Adrenal gland (tissue), 12 donors: Measurements from ENCODE around the gene ABCG2. TPM values are rescaled to one million over a fixed set of nuclear protein-coding genes. Genes with fewer than 3 reads are reported as not detected.

Experiments used
- DNase-seq, 7 donors: peaks; one replicate each; pipeline ENCODE4 v3.0.0-alpha.2; 2019 to 2020
- H3K27ac ChIP-seq, 5 donors: fragments of 200-600 bp; sonication (generic) in 4 of 5; 1 replicate in 3 of 5; 2 replicates in 2 of 5; pipeline versions ENCODE4 v1.5.1 to v1.8.0; 2016 to 2020; ENCODE audit warnings: mild to moderate bottlenecking in 1 of 5
- H3K27me3 ChIP-seq: fragments of 200-600 bp; 2 replicates; pipeline ENCODE4 v1.8.0; 2021
- H3K36me3 ChIP-seq, 2 donors: fragments of 200-600 bp; replicated peaks in 1 of 2; 1 replicate in 1 of 2; 2 replicates in 1 of 2; pipeline versions ENCODE4 v1.5.1 to v1.8.0; 2018 to 2022
- H3K4me1 ChIP-seq, 2 donors: fragments of 200-600 bp; replicated peaks in 1 of 2; 1 replicate in 1 of 2; 2 replicates in 1 of 2; pipeline versions ENCODE4 v1.5.1 to v1.8.0; 2018 to 2021
- H3K4me3 ChIP-seq, 4 donors: fragments of 200-600 bp; sonication (generic) in 3 of 4; one replicate each; pipeline ENCODE4 v1.5.1; 2016 to 2018
- H3K9me3 ChIP-seq, 3 donors: fragments of 200-600 bp; sonication (generic) in 1 of 3; replicated peaks in 1 of 3; 1 replicate in 2 of 3; 2 replicates in 1 of 3; pipeline versions ENCODE4 v1.5.1 to v1.8.0; 2016 to 2021
- CTCF ChIP-seq, 6 experiments: fragments of 450-650 bp in 4 of 6; fragments of 200-600 bp in 2 of 6; sonication (generic) in 1 of 6; IDR thresholded peaks; 1 replicate in 5 of 6; 2 replicates in 1 of 6; pipeline versions ENCODE4 v1.5.1 to v1.8.0; 2016 to 2021; ENCODE audit warnings: antibody characterized with exemption in 6 of 6, mild to moderate bottlenecking in 2 of 6, moderate library complexity in 1 of 6
- POLR2A ChIP-seq, 2 donors: fragments of 450-650 bp; IDR thresholded peaks; one replicate each; pipeline ENCODE4 v1.6.1; 2017; ENCODE audit warnings: antibody characterized with exemption in 2 of 2, mild to moderate bottlenecking in 2 of 2, moderate library complexity in 1 of 2
- WGBS, 4 donors: extraction: QIAGEN DNeasy Blood & Tissue Kit in 2 of 4; methylation state at CpG; one replicate each; pipeline versions ENCODE4 v1.1.5 to v1.1.7; 2013 to 2017; 5-methylcytosine and 5-hydroxymethylcytosine counted together
- intact Hi-C, 2 donors: fragments of 100-400 bp; cut with DNase I; formaldehyde crosslinking; loops; one replicate each; pipeline versions ENCODE4 v1.14.1 to v1.15.0; 2022 to 2023
- polyA plus RNA-seq, 3 donors: library from polyadenylated mRNA; stranded (reverse); fragments of 200-250 nt in 2 of 3; fragments of 350-450 nt in 1 of 3; fragmentation: Illumina TruSeq in 1 of 3; extraction: RNeasy Lipid Tissue Mini Kit (QIAGEN cat#74804) in 1 of 3; gene quantifications; one replicate each; pipeline ENCODE4 v1.2.3, GENCODE V29; 2013 to 2014
- total RNA-seq, 9 donors: library from RNA; depleted of rRNA in 4 of 9; stranded (reverse); fragments of >200 nt in 4 of 9; fragments of 120-200 nt in 1 of 9; fragmentation: NEBNext Ultra II Directional in 1 of 9; extraction: Animal tissue kit (Norgen Biotek cat#: 25700) in 1 of 9; gene quantifications; one replicate each; pipeline versions ENCODE4 v1.1.0 to v1.2.4, GENCODE V29; 2013 to 2023
- donor health status: healthy with polysubstance abuse.
- donor health status: Bipolar disorder and iron deficiency.
- donor health status: DM: yes; HTN: yes; CAD: no.
- donor health status: DM: no; HTN: no; CAD: no.
- donor health status: DM: no; HTN: no; CAD: no.
- donor health status: DM: yes; HTN: yes; CAD: no.

The ABCG2 gene
- total and polyA plus RNA-seq, 12 donors: 2.0 to 22.0 (median 6.4) TPM

DNA sequence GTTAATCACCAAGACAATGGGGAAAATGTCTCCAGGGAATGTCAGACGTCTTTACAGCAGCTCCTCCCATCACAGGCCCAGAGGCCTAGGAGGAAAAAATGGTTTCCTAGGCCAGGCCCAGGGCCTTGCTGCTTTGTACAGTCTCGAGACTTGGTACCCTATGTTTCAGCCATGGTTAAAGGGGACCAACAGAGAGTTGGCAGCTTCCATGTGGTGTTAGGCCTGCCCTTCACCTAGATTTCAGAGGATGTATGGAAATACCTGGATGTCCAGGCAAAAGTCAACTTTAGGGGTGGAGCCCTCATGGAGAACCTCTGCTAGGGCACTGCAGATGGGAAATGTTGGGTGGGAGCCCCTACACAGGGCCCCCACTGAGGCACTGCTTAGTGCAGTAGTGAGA lies 38.5 kb downstream of the ABCG2 start:
- WGBS, 4 donors: 61 to 79% (median 77%) methylated on average over 2 of the region's 2 CpGs
- Histone ChIP-seq H3K27ac (no peak overlapping the region), H3K36me3 (no peaks in the 10 kb centered on the region), H3K4me3 (no peak overlapping the region), H3K27me3 (no peaks in the 10 kb centered on the region), H3K4me1 (no peaks in the 10 kb centered on the region), H3K9me3 (peaks cover 0 to 6% (median 0%) of the 10 kb centered on the region in 3 donors)
- TF ChIP-seq POLR2A (IDR thresholded peaks at IDR 0.05) (no peak), CTCF (IDR thresholded peaks at IDR 0.05) (no peak)
- no peak for DNase-seq
- intact Hi-C loops: no loop called here

- intact Hi-C loops: no loop called here
- Histone ChIP-seq H3K27me3 (no peaks in the 10 kb centered on the region), H3K4me3 (no peak overlapping the region), H3K27ac (no peak overlapping the region), H3K9me3 (peaks cover 0 to 6% (median 0%) of the 10 kb centered on the region in 3 donors), H3K4me1 (no peaks in the 10 kb centered on the region), H3K36me3 (no peaks in the 10 kb centered on the region)
- 86 to 93% (median 90%) methylated on average over 5 of the region's 5 CpGs for WGBS, 4 donors
- no peak for DNase-seq
- TF ChIP-seq POLR2A (IDR thresholded peaks at IDR 0.05): no peak
- TF ChIP-seq CTCF (IDR thresholded peaks at IDR 0.05): no peak
Observed at GRCh38 chr4:88115587-88115986, 42.9 kb downstream of the ABCG2 start.

GRCh38 chr4:88112856-88113255 lies 45.6 kb downstream of the ABCG2 start:
- no peak overlapping the region for H3K27ac ChIP-seq
- no peaks in the 10 kb centered on the region for H3K27me3 ChIP-seq
- 93 to 98% (median 94%) methylated on average over 5 of the region's 5 CpGs for WGBS, 4 donors
- intact Hi-C loops: no loop called here
- TF ChIP-seq CTCF (IDR thresholded peaks at IDR 0.05) (no peak), POLR2A (IDR thresholded peaks at IDR 0.05) (no peak)
- H3K36me3 ChIP-seq: no peaks in the 10 kb centered on the region
- no peaks in the 10 kb centered on the region for H3K9me3 ChIP-seq
- H3K4me3 ChIP-seq: no peak overlapping the region
- peaks cover under 1 to 3% of the 10 kb centered on the region in 2 donors for H3K4me1 ChIP-seq
- no peak for DNase-seq

GRCh38 chr4:88110826-88111225 lies 47.6 kb downstream of the ABCG2 start:
- Histone ChIP-seq H3K36me3 (no peaks in the 10 kb centered on the region), H3K4me3 (no peak overlapping the region), H3K27me3 (no peaks in the 10 kb centered on the region), H3K9me3 (no peaks in the 10 kb centered on the region), H3K4me1 (peaks cover 8 to 12% of the 10 kb centered on the region in 2 donors), H3K27ac (no peak overlapping the region)
- no peak for TF ChIP-seq POLR2A (IDR thresholded peaks at IDR 0.05)
- TF ChIP-seq CTCF (IDR thresholded peaks at IDR 0.05): no peak
- 78 to 93% (median 89%) methylated on average over 2 of the region's 2 CpGs for WGBS, 4 donors
- intact Hi-C loops: no loop called here
- DNase-seq: no peak
